Activated T-cell treated with anti-CD3 and anti-CD28 coated beads for 1 hour (primary cell): ENCODE results near the gene FAM163A.
A peak's percentile ranks its signal among the peaks of the same experiment; 100 is the strongest.
"Not testable (repeated sequence)": the region's sequence is repeated elsewhere in the genome, so short reads cannot be mapped to it uniquely, and the experiment has no call there.

Experiments used
- DNase-seq: peaks from one replicate; pipeline ENCODE4 v3.0.0-alpha.2; 2020; ENCODE audit warnings: low read depth

FAM163A gene

GRCh38 chr1:179742717-179743678, at the start of gene FAM163A:
FAM163A (plus strand) TSS chr1:179743291; CDS start chr1:179813098, 69,807 bp downstream.
- no peak for DNase-seq

GRCh38 chr1:179694530-179694929, 48.6 kb upstream of the FAM163A start:
- not testable (repeated sequence) for DNase-seq

DNA sequence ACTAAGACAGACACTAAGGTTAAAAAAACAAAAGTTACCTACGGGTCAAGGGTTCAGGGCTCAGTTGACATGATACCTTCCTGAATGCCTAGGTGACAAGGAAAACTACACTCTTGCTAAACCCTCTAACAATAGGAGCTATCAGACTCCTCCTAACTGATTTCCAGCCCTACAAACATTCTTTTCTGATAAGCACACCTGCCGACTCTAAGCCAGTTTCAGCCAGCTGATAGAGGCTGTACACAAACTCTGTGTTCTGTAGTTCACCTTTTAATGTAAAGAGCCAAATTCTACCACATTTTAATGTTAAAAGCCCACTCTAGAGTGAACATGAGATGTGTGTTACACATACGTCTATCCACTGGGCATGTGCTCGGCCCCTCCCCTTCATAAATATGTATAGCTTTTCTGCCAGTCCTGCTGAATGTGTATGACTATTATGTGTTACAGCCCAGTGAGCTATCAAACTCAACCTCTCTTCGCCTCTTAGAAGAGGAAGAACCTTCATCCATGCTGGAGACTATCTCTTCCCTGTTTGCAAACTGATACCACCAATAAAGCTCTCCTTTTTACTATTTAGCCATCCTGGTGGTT, 40.0 kb upstream of the FAM163A start:
- DNase-seq = no peak

DNA sequence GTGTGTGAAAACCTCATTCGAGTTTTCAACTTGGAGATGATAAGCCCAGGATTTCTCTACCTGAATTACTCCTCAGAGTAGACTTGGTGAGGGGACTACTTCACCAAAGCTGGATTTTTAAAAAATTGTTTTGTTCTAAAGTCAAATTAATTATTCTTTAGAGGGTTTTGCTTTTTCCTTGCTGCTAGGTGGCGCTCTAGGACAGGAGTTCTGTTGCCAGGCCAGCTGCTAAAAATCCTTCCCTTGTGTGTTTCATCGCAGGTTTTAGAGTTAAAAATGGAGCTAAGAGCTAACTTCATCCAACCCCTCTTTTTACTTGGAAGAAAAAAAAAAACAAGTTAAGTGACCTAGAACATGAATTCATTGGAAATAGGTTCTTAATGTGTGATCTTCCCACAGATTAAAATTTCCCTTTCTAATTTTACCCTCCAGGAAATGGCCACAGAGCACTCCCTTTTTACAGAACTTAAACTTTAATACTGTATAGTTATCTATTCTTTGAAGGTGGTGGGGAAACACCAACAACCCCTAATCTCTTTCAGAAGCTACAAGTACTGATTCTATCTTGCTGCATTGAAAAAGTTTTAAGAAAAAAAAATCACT, 36.7 kb upstream of the FAM163A start:
- DNase-seq = peak; percentile 49

DNA sequence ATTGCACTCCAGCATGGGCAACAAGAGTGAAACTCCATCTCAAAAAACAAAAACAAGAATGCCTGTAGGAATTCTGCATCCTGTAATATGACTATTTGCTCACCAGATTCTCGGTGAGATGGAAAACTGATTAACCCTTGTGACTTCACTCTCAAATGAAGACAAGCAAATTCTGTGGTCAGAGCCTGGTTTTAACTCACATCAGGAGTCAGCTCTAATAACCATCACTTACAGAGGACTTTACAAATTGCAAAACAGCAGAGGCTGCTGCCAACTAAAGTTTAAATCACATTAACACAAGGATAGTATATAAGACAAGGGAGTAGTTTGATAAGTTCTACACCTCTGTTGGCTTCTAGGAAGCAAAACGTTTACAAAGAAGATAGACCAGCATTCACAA, 35.7 kb upstream of the FAM163A start:
- DNase-seq = no peak

DNA sequence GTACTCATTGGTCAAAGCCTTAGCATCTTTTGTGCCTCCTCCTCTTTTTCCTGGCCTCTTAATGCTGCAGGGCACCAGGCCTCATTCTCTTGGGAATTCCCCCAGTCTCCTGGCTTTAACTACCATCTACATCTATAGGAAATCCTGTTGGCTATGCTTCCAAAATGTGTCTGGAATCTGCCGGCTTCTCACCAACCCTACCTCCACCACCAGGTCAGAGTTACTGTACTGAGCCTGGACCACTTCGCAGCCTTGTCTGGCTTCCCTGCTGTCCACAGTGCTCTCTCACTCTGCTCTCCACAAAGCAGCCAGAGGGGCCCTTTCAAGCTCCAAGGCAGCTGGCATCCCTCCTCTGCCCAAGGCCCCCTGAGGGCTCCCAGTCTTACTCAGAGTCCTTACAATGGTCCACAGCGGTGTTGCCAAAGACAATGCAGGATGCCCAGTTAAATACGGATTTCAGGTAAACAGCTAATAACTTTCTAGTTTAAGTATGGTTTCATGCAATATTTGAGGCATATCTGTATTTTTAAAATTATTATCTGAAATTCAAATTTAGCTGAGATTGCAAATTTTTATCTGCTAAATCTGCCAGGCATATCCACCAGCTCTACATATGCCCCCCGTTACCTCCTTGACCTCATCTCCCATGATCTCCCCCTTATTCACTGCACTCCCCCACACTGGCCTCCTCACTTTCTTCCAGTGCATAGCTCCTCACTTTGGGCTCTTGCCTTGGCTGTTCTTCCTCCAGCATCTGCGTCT, 34.5 kb upstream of the FAM163A start:
- DNase-seq = no peak

DNA sequence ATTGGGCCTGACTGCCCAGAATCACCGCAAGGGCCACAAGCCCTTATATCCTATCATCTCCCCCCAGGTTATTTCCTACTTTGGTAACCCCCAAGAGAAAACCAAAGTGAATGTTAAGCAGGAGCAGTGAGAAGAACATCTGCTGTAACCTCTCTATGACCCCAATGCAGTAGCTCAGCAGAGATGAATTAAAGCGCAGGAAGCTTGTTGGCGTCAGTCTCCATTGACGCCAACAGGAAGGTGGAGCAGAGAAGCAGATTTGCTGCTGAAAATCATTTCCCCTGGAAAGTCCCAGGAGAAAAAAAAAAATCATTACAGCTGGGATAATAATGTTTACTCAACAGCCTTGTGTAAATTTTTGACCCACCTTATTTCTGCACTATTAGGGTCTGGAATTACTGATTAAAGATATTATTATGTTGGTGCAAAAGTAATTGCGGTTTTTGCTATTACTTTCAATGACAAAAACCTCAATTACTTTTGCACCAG, 33.2 kb upstream of the FAM163A start:
- no peak for DNase-seq

DNA sequence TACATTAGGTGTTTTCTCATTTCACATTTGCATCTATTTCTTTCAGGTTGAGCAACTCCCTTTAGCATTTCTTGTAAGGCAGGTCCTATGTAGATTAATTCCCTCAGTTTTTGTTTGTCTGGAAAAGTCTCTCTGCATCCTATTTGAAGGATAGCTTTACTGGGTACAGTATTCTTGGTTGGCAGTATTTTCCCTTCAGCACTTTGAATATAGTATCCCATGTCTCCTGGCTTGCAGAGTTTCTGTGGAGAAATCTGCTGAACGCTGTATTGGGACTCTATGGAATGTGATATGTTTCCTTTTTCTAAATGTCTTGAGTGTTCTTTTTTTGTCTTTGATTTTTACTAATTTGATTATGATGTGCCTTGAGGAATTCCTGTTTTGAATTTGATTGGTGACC, 28.9 kb upstream of the FAM163A start:
- DNase-seq = no peak

- no peak for DNase-seq
These were observed 28.5 kb upstream of the FAM163A start for GRCh38 chr1:179714623-179715022.

GRCh38 chr1:179719272-179719671, 23.8 kb upstream of the FAM163A start:
- no peak for DNase-seq

DNA sequence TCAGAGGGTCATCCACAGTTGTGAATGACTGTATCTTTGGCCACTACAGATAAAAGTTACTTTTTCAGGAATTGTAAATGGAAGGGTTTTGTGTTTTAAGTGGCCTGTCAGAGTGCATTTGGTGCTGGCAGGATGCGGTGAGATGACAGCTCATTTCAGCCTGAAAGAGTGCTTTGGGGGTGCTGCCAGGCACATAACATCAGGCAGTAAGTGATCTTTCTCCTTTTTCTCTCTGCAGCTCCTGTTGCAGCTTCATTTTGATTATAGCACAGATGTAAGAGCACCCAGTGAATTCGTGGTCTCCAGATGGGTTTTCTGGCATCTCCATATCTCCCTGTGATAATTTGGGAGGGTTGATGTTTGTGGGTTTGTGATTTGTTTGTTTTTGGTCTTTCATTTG, 14.8 kb upstream of the FAM163A start:
- DNase-seq = no peak

DNA sequence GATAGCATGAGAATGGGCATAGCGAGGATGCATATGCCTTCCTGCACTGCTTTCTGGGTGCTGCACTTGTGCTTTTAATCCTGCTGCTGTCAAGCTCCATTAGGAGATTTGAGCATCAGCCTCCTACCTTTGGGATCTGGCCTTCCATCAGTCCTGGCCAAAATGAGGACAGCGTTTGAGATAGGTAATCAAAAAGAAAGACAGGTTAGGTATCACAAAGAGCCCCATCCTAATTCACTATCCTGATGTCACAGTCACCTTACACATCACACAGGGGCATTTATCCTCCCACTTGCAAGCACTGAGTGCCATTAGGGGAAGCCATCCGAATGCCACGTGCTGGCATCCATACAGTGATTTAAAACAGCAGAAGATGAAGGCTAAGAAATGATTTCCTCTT, 13.2 kb upstream of the FAM163A start:
- DNase-seq = no peak

GRCh38 chr1:179731643-179732042, 11.4 kb upstream of the FAM163A start:
- DNase-seq = no peak

DNA sequence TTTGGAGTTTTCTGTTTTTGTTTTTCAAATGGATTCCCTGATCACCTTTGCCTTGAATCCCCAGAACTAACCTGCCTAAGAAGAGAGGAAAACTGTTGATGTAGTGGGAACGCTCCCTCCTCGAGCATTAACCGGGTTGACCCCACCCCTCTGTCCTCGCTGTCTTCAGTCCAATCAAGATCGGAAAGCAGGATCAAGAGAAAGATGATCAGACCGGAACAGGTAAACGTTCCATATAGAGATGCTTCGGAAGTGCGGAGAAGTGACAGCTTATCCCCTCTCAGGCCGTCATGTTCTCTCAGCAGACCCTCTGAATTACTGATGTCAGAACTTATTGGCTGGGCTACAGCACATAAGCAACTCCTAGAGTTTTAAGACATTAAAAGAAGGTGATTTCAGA, 800 bp upstream of the FAM163A start:
- no peak for DNase-seq

GRCh38 chr1:179743679-179744400, 749 bp downstream of the FAM163A start:
- no peak for DNase-seq

DNA sequence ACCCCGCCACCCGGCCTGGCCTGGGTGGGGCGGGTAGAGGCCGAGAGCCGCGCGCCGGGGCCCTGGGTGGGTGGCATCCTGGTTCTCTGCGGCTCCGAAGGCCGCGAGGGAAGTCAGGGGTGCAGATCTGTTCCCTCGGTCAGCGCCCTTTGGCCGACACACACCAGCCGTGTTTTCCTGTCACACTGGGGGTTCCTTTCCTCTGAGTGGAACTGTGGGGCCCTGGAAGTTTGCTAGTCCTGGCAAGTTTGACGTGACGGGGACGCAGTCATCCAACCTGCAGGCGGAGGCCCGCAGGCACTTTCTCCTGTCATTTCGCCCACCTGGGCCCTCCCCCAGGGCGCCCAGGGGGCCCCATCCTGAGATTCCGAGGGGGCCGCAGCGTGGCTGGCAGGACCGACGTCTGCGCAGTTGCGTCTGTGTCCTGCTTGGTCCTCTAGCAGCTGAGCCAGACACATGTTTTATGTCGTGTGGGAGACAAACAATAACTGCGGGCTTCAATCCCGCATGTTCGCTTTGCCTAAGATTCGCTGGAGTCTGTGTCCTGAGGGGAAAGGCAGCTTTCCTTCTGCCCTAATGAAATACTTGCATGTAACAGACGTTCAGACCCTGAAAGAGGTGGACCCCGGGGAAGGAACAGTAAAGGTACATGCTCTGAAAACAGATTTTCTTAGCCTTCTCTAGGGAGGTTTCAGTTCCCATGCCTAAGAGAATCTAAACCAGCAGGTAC, 1.5 kb downstream of the FAM163A start:
- no peak for DNase-seq

DNA sequence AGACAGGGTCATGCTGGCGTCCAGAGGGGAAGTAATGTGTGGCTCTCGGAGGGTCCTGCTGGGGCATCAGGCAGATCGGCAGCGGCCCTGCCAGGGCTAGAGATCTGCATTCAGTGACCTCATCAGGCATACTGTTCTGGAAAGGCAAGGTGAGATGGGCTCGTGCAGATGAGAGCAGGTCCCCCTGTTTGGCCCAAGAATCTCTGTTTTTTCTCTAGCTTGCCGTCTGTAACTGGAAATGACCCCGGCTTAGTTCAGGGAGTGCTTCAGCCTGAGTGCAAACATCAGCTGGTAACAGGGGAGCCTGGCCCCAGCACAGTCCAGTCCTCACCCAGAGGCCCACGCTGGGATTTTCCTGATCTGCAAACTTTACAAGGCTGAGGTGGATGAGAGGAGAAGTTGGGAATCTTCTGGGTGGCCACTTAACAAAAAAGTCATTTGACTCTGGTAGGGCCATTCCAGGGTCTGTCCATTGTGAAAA, 2.1 kb downstream of the FAM163A start:
- no peak for DNase-seq

DNA sequence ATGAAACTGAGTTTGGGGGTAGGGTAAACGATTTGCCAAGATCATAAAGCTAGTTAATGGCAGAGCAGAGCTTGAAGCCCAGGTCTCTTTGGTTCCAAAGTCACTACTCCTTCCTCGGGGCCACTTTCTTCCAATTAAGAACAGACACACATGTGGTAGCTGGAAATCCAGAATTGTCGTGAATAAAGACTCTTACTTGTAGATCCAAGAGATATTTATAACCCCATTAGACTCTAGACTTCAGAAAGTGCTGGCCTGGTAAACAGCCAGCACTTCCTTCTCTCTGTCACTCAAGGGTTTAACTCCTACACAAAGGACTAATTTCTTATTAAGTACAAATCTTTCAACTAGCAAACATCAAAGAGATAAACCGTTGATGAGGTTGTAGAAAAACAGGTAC, 2.7 kb downstream of the FAM163A start:
- DNase-seq = no peak

DNA sequence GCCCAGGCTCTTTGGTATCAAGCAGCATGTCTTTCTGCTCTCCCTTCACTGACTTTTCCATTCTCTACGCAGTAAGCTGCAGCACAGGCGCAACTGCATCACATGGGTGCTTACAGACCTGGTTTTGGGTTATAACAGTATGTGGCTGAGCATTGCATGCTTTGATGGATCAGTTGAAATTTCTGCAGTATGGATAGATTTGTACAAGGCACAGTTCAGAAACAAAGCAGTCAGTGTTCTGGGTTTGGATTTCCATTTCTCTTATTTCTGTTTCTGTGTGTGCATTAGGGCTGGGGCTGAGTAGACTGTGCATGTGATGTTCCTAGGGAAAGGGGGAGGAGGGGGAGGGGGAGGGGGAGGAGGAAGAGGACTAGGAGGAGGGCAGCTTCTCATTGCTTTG, 4.5 kb downstream of the FAM163A start:
- DNase-seq = no peak

DNA sequence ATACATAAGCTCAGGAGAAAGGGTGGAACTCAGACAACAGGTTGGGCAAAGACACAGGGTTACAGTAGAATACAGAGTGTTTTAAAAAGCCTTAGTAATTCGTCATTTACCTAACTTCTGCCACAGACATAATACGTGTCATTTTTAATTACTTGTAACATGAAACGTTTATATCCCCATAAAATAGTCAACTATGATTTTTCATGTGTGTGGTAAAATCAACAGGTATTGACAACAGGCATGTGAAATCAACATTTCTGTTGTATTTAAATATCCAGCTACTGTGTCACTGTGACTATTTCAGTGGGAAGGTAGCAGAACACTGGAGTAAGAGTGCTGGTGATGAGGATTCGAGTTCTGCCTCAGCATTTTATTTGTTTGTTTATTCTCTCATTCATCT, 5.7 kb downstream of the FAM163A start:
- no peak for DNase-seq

DNA sequence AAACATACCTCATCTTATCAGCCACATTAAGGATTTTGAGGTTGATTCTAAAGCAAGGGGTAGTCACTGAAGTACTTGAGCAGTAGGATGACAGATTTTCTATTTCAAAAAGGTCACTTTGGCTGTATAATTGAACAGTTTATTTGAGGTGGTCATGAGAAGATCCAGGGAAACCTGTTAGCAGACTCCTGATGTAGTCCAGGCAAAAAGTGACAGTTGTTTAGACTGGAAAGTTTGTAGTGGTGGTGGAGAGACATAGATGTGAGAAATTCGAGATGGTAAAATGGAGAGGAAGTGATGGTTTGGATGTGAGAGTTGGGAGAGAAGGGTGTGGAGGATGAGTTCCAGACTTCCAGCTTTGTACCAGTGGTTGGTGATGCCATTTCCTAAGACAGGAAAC, 7.5 kb downstream of the FAM163A start:
- no peak for DNase-seq
